ENCODE results near the gene SCD.
"Not testable (repeated sequence)": the region's sequence is repeated elsewhere in the genome, so short reads cannot be mapped to it uniquely, and the experiment has no call there.

SCD gene

GRCh38 chr10:100346765-100347567 is at the start of gene SCD:
Gene SCD (plus strand): TSS chr10:100347233. CDS start chr10:100347505, 272 bp downstream.
- DNase-seq: peak; percentile 68

- no peak for DNase-seq
Observed at GRCh38 chr10:100297242-100297641, 49.8 kb upstream of the SCD start.

GRCh38 chr10:100301123-100301522 is 45.9 kb upstream of the SCD start:
- not testable (repeated sequence) for DNase-seq

GRCh38 chr10:100303724-100304319 is 43.2 kb upstream of the SCD start:
- no peak for DNase-seq

GRCh38 chr10:100304414-100304813 is 42.6 kb upstream of the SCD start:
- DNase-seq: no peak

GRCh38 chr10:100306861-100307260 is 40.2 kb upstream of the SCD start:
- no peak for DNase-seq

GRCh38 chr10:100307684-100308083 is 39.3 kb upstream of the SCD start:
- no peak for DNase-seq

- no peak for DNase-seq
Observed at GRCh38 chr10:100311298-100311697, 35.7 kb upstream of the SCD start.

GRCh38 chr10:100315615-100316014 is 31.4 kb upstream of the SCD start:
- DNase-seq: no peak

GRCh38 chr10:100318207-100318606 is 28.8 kb upstream of the SCD start:
- DNase-seq: no peak

GRCh38 chr10:100319707-100320402 is 27.2 kb upstream of the SCD start:
- DNase-seq: no peak

- DNase-seq: no peak
Observed at GRCh38 chr10:100325158-100325557, 21.9 kb upstream of the SCD start.

- DNase-seq: no peak
Observed at GRCh38 chr10:100327007-100327717, 19.9 kb upstream of the SCD start.

GRCh38 chr10:100327718-100328009 is 19.4 kb upstream of the SCD start:
- DNase-seq: no peak

- DNase-seq: no peak
Observed at GRCh38 chr10:100328198-100328597, 18.8 kb upstream of the SCD start.

- DNase-seq: no peak
Observed at GRCh38 chr10:100330079-100330478, 17.0 kb upstream of the SCD start, which contains the start of gene PKD2L1. Gene PKD2L1 (minus strand): TSS chr10:100330228. CDS start chr10:100330103, 125 bp downstream.

GRCh38 chr10:100333106-100333505 is 13.9 kb upstream of the SCD start:
- no peak for DNase-seq

- DNase-seq: no peak
Observed at GRCh38 chr10:100333661-100334440, 13.2 kb upstream of the SCD start.

- no peak for DNase-seq
Observed at GRCh38 chr10:100334762-100335161, 12.3 kb upstream of the SCD start.

GRCh38 chr10:100338434-100339036 is 8.5 kb upstream of the SCD start:
- DNase-seq: peak; percentile 82

GRCh38 chr10:100339236-100339635 is 7.8 kb upstream of the SCD start:
- DNase-seq: no peak
